H9 (cell line): ENCODE measurements around the gene HMCES. TPM values are rescaled to one million over a fixed set of nuclear protein-coding genes. Genes with fewer than 3 reads are reported as not detected.

Experiments used
- DNase-seq: peaks from one replicate; pipeline ENCODE4 v3.0.0-alpha.2; 2017
- H2AFZ ChIP-seq: one replicate; pipeline ENCODE4 v1.6.1; 2013; ENCODE audit warnings: mild to moderate bottlenecking, low read length, control low read depth, moderate library complexity
- H2AK5ac ChIP-seq: 2 replicates; pipeline ENCODE4 v1.6.1; 2013; ENCODE audit warnings: low read length, control low read depth, mixed read lengths; ENCODE audit not compliant: insufficient read length
- H2BK120ac ChIP-seq: one replicate; pipeline ENCODE4 v1.6.1; 2013; ENCODE audit warnings: low read depth, mild to moderate bottlenecking, low read length, control low read depth, inconsistent platforms; ENCODE audit not compliant: poor library complexity, severe bottlenecking
- H2BK12ac ChIP-seq: 2 replicates; pipeline ENCODE4 v1.6.1; 2013; ENCODE audit warnings: low read length, control low read depth, mixed read lengths, low read depth; ENCODE audit not compliant: insufficient read length
- H2BK15ac ChIP-seq: 2 replicates; pipeline ENCODE4 v1.6.1; 2013; ENCODE audit warnings: low read depth, low read length, control low read depth
- H2BK20ac ChIP-seq: one replicate; pipeline ENCODE4 v1.6.1; 2013; ENCODE audit warnings: low read depth, mild to moderate bottlenecking, low read length, control low read depth, inconsistent platforms; ENCODE audit not compliant: poor library complexity, severe bottlenecking
- H2BK5ac ChIP-seq: 2 replicates; pipeline ENCODE4 v1.6.1; 2013; ENCODE audit warnings: low read length, control low read depth, mixed read lengths; ENCODE audit not compliant: insufficient read length
- H3K14ac ChIP-seq: 2 replicates; pipeline ENCODE4 v1.6.1; 2013; ENCODE audit warnings: low read length, control low read depth; ENCODE audit not compliant: insufficient read depth
- H3K18ac ChIP-seq: 2 replicates; pipeline ENCODE4 v1.6.1; 2013; ENCODE audit warnings: low read depth, mild to moderate bottlenecking, mixed read lengths, low read length, control low read depth; ENCODE audit not compliant: insufficient read length
- H3K23ac ChIP-seq: 2 replicates; pipeline ENCODE4 v1.6.1; 2013; ENCODE audit warnings: low read length, control low read depth, mixed read lengths, low read depth; ENCODE audit not compliant: insufficient read length
- H3K23me2 ChIP-seq: 2 replicates; pipeline ENCODE4 v1.6.1; 2013; ENCODE audit warnings: low read depth, mild to moderate bottlenecking, mixed read lengths, low read length, control low read depth; ENCODE audit not compliant: insufficient read length, poor library complexity, severe bottlenecking
- H3K27ac ChIP-seq: 2 replicates; pipeline ENCODE4 v1.5.1; 2013; ENCODE audit warnings: low read length, control low read depth, mixed read lengths, low read depth; ENCODE audit not compliant: insufficient read length
- H3K27me3 ChIP-seq: 2 replicates; pipeline ENCODE4 v1.6.1; 2013; ENCODE audit warnings: low read length, control low read depth, inconsistent platforms; ENCODE audit not compliant: insufficient read depth
- H3K4ac ChIP-seq: 2 replicates; pipeline ENCODE4 v1.6.1; 2013; ENCODE audit warnings: low read depth, mild to moderate bottlenecking, control low read depth, inconsistent platforms, low read length, moderate library complexity
- H3K4me1 ChIP-seq: 2 replicates; pipeline ENCODE4 v1.6.1; 2013; ENCODE audit warnings: low read length, control low read depth, inconsistent platforms; ENCODE audit not compliant: insufficient read depth
- H3K4me2 ChIP-seq: 2 replicates; pipeline ENCODE4 v1.6.1; 2013; ENCODE audit warnings: low read length, control low read depth, mixed read lengths; ENCODE audit not compliant: insufficient read length, insufficient read depth
- H3K56ac ChIP-seq: 2 replicates; pipeline ENCODE4 v1.6.1; 2013; ENCODE audit warnings: low read depth, mild to moderate bottlenecking, mixed read lengths, low read length, control low read depth; ENCODE audit not compliant: insufficient read length
- H3K79me1 ChIP-seq: 2 replicates; pipeline ENCODE4 v1.6.1; 2013; ENCODE audit warnings: low read depth, mild to moderate bottlenecking, moderate library complexity, low read length, control low read depth, inconsistent platforms; ENCODE audit not compliant: insufficient read depth, poor library complexity, severe bottlenecking
- H3K79me2 ChIP-seq: 2 replicates; pipeline ENCODE4 v1.6.1; 2013; ENCODE audit warnings: low read length, control low read depth, inconsistent platforms; ENCODE audit not compliant: insufficient read depth
- H3K9ac ChIP-seq: 2 replicates; pipeline ENCODE4 v1.6.1; 2013; ENCODE audit warnings: low read length, control low read depth, mixed read lengths; ENCODE audit not compliant: insufficient read length; ENCODE audit errors: extremely low read depth
- H3K9me3 ChIP-seq: one replicate; pipeline ENCODE4 v1.6.1; 2013; ENCODE audit warnings: low read depth, low read length, inconsistent platforms; ENCODE audit not compliant: control insufficient read depth
- H3T11ph ChIP-seq: one replicate; pipeline ENCODE4 v1.6.1; 2013; ENCODE audit warnings: mild to moderate bottlenecking, low read length, control low read depth, inconsistent platforms
- H4K20me1 ChIP-seq: one replicate; pipeline ENCODE4 v1.6.1; 2013; ENCODE audit not compliant: control insufficient read depth, insufficient read length, insufficient read depth
- H4K5ac ChIP-seq: 2 replicates; pipeline ENCODE4 v1.6.1; 2013; ENCODE audit warnings: low read depth, mild to moderate bottlenecking, mixed read lengths, low read length, control low read depth; ENCODE audit not compliant: insufficient read length
- H4K8ac ChIP-seq: replicated peaks from 2 replicates; pipeline ENCODE4 v1.6.1; 2013; ENCODE audit warnings: low read length, control low read depth, mixed read lengths, low read depth; ENCODE audit not compliant: insufficient read length
- H4K91ac ChIP-seq: 2 replicates; pipeline ENCODE4 v1.6.1; 2013; ENCODE audit warnings: low read depth, mild to moderate bottlenecking, moderate library complexity, mixed read lengths, low read length, control low read depth; ENCODE audit not compliant: insufficient read length
- H3K27ac Mint-ChIP-seq, 3 experiments: 2 replicates in 2 of 3; 3 replicates in 1 of 3; pipeline ENCODE4 v1.8.0; 2020 to 2021; ENCODE audit warnings: mixed read lengths in 3 of 3, mild to moderate bottlenecking in 1 of 3, moderate library complexity in 1 of 3
- H3K27me3 Mint-ChIP-seq: 2 replicates; pipeline ENCODE4 v1.8.0; 2021; ENCODE audit warnings: low read depth, mild to moderate bottlenecking, moderate library complexity, mixed read lengths
- H3K36me3 Mint-ChIP-seq, 3 experiments: 2 replicates in 2 of 3; 3 replicates in 1 of 3; pipeline ENCODE4 v1.8.0; 2020 to 2021; ENCODE audit warnings: low read depth in 3 of 3, mixed read lengths in 3 of 3; ENCODE audit not compliant: insufficient read depth in 1 of 3
- H3K4me1 Mint-ChIP-seq, 2 experiments: 2 replicates each; pipeline ENCODE4 v1.8.0; 2020; ENCODE audit warnings: mixed read lengths in 2 of 2
- H3K4me3 Mint-ChIP-seq, 2 experiments: 2 replicates in 1 of 2; 3 replicates in 1 of 2; pipeline ENCODE4 v1.8.0; 2020 to 2021; ENCODE audit warnings: mild to moderate bottlenecking in 2 of 2, mixed read lengths in 2 of 2, moderate library complexity in 1 of 2
- H3K9me3 Mint-ChIP-seq, 2 experiments: 2 replicates in 1 of 2; 3 replicates in 1 of 2; pipeline ENCODE4 v1.8.0; 2020; ENCODE audit warnings: mild to moderate bottlenecking in 2 of 2, mixed read lengths in 2 of 2, moderate library complexity in 1 of 2
- WGBS: extraction: QIAGEN DNeasy Blood & Tissue Kit; methylation state at CpG from one replicate; pipeline ENCODE4 v1.1.7; 2013; ENCODE audit warnings: missing lambda C conversion rate, low lambda C conversion rate, mixed read lengths; ENCODE audit not compliant: insufficient read length; ENCODE audit errors: extremely low coverage; 5-methylcytosine and 5-hydroxymethylcytosine counted together
- total RNA-seq: library from RNA; stranded (reverse); gene quantifications from 2 replicates; pipeline ENCODE4 v1.2.1, GENCODE V29; 2021
- TF ChIP-seq, protein P1 (sequence below): fragments of 200-600 bp; sonication (generic); conservative IDR thresholded peaks from 3 replicates; pipeline ENCODE4 v1.8.0; 2021; ENCODE audit warnings: antibody characterized with exemption, mild to moderate bottlenecking

Gene HMCES
- total RNA-seq, 1 experiment from 2014 or later, result 52.4 TPM

- no peak overlapping the region for H3K4me3 Mint-ChIP-seq
- Histone ChIP-seq H2BK12ac (no peak overlapping the region), H3K18ac (no peak overlapping the region), H2BK5ac (no peak overlapping the region), H3K23me2 (no peaks in the 10 kb centered on the region), H3T11ph (no peak overlapping the region), H3K9ac (no peak overlapping the region), H2BK15ac (no peak overlapping the region), H3K4me1 (no peaks in the 10 kb centered on the region), H3K79me2 (no peaks in the 10 kb centered on the region), H3K4ac (no peak overlapping the region), H4K20me1 (no peaks in the 10 kb centered on the region), H3K27me3 (no peaks in the 10 kb centered on the region), H2BK20ac (no peak overlapping the region), H3K9me3 (no peaks in the 10 kb centered on the region), H3K56ac (no peak overlapping the region), H3K27ac (no peak overlapping the region), H2AFZ (no peak overlapping the region), H4K5ac (no peak overlapping the region), H3K14ac (no peak overlapping the region), H2BK120ac (no peak overlapping the region), H4K8ac (no peak overlapping the region), H3K79me1 (no peaks in the 10 kb centered on the region), H3K23ac (no peak overlapping the region), H3K4me2 (no peak overlapping the region), H4K91ac (no peak overlapping the region), H2AK5ac (no peak overlapping the region)
- no peak for DNase-seq
- TF ChIP-seq, protein P1, sequence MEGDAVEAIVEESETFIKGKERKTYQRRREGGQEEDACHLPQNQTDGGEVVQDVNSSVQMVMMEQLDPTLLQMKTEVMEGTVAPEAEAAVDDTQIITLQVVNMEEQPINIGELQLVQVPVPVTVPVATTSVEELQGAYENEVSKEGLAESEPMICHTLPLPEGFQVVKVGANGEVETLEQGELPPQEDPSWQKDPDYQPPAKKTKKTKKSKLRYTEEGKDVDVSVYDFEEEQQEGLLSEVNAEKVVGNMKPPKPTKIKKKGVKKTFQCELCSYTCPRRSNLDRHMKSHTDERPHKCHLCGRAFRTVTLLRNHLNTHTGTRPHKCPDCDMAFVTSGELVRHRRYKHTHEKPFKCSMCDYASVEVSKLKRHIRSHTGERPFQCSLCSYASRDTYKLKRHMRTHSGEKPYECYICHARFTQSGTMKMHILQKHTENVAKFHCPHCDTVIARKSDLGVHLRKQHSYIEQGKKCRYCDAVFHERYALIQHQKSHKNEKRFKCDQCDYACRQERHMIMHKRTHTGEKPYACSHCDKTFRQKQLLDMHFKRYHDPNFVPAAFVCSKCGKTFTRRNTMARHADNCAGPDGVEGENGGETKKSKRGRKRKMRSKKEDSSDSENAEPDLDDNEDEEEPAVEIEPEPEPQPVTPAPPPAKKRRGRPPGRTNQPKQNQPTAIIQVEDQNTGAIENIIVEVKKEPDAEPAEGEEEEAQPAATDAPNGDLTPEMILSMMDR, result no peak
- H3K27ac Mint-ChIP-seq, result peak overlapping the region in 1 of 3 experiments; percentile 51; a peak in 1 of 7 replicates
- no CpG with 5 or more reads among the region's 12 CpGs for WGBS
- peaks cover 0 to 12% (median 6%) of the 10 kb centered on the region in 3 experiments; a peak in 5 of 7 replicates for H3K36me3 Mint-ChIP-seq
- no peaks in the 10 kb centered on the region for H3K9me3 Mint-ChIP-seq
- H3K4me1 Mint-ChIP-seq, result no peaks in the 10 kb centered on the region
- no peaks in the 10 kb centered on the region; the same call in none of the 2 replicates for H3K27me3 Mint-ChIP-seq
Observed at GRCh38 chr3:129323651-129324294, 45.1 kb downstream of the HMCES start.
